Measurements from ENCODE around the gene NCK1.

The NCK1 gene

DNA sequence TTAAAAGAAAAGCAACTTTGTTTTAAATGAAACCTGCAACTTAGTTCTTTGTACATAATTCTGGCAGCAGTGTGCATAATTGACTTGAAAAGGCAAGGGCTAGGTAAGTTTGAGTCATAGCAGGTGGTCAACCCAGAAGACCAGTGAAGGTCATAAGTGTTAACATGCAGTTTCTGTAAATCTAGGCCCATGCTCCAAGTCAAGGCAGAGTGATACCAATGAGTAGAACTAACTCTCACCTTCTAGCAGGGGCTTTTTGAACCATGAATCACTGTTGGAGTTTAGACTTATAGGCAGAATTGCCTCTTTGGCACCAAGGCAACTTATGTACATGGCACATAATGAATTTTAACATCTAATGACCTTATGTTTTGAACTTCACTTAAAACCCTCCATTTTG lies 66.2 kb downstream of the NCK1 start:
- H3K23ac ChIP-seq (ENCODE audit: low read length): no peak overlapping the region
- peaks cover 2% of the 10 kb centered on the region for H3K79me2 ChIP-seq (ENCODE audit: control insufficient read depth, insufficient read depth, low read length)
- no peak overlapping the region for H3K27ac ChIP-seq (ENCODE audit: low read depth, low read length)
- no peak overlapping the region for H2BK120ac ChIP-seq (ENCODE audit: low read depth, low read length)
- H3K4me3 ChIP-seq (ENCODE audit: low read length): no peak overlapping the region
- no peak overlapping the region for H2AK5ac ChIP-seq (ENCODE audit: low read length)
- no peaks in the 10 kb centered on the region for H3K27me3 ChIP-seq (ENCODE audit: insufficient read depth, low read length, poor library complexity)
- no peak overlapping the region for H2BK5ac ChIP-seq (ENCODE audit: low read length)
- H3K9ac ChIP-seq (ENCODE audit: low read length): no peak overlapping the region
- H3K4ac ChIP-seq (ENCODE audit: low read depth, low read length): no peak overlapping the region
- H3K56ac ChIP-seq (ENCODE audit: low read length): no peak overlapping the region
- H3K4me1 ChIP-seq (ENCODE audit: control insufficient read depth, low read depth, low read length): no peaks in the 10 kb centered on the region
- H4K8ac ChIP-seq (ENCODE audit: low read depth, low read length): no peak overlapping the region
- no peak overlapping the region for H3K18ac ChIP-seq (ENCODE audit: low read length)
- H2BK15ac ChIP-seq (replicated peaks; ENCODE audit: low read depth): no peak overlapping the region
- H3K36me3 ChIP-seq (ENCODE audit: control insufficient read depth, insufficient read depth, low read length): no peaks in the 10 kb centered on the region
- peaks cover 3% of the 10 kb centered on the region for H3K79me1 ChIP-seq (ENCODE audit: low read length)
- no peak for DNase-seq
- H4K5ac ChIP-seq (ENCODE audit: low read length): no peak overlapping the region
- no peak overlapping the region for H3K4me2 ChIP-seq (ENCODE audit: low read length)

DNA sequence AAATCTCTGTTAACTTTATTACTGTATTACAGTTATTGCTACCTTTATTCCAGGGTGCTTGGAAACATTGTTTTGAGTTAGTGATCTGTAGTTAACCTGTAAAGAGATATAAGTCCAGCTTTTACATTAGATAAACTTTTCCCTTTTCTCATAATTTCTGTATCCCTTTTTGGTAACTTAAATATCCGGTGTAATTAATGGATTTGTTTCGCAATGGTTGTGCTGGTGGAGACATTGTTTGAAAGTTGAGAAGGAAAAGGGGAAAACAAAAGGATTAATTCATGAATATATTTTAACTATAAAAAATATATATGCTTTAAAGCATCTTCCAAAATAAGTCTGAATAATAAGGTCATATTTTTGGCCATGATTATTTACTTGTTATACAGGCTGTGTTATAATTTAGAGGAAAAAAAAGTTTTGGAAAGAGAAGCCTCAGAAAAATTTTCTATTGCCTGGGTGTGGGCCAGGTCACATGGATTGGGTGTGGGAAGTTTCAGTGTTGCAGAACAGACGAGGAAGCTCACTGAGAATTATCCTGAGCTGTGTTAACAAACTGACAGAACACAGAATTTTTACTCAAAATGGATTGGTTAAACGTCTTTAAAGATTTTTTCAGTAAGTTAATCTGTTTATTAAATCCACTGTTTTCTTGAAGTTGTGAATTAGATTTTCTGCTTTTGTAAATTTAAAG lies 68.1 kb downstream of the NCK1 start:
- WGBS (ENCODE audit: extremely low coverage, insufficient coverage, low lambda C conversion rate): 100% methylated on average over 2 of the region's 4 CpGs
- H3K9ac ChIP-seq (ENCODE audit: low read length): no peak overlapping the region
- no peak overlapping the region for H2BK120ac ChIP-seq (ENCODE audit: low read depth, low read length)
- no peak overlapping the region for H3K4me3 ChIP-seq (ENCODE audit: low read length)
- no peak overlapping the region for H2BK5ac ChIP-seq (ENCODE audit: low read length)
- H3K36me3 ChIP-seq (ENCODE audit: control insufficient read depth, insufficient read depth, low read length): no peaks in the 10 kb centered on the region
- H3K4me2 ChIP-seq (ENCODE audit: low read length): no peak overlapping the region
- no peak overlapping the region for H3K18ac ChIP-seq (ENCODE audit: low read length)
- no peak for DNase-seq
- no peak overlapping the region for H3K56ac ChIP-seq (ENCODE audit: low read length)
- H3K23ac ChIP-seq (ENCODE audit: low read length): no peak overlapping the region
- H2BK15ac ChIP-seq (replicated peaks; ENCODE audit: low read depth): no peak overlapping the region
- H3K4ac ChIP-seq (ENCODE audit: low read depth, low read length): no peak overlapping the region
- no peak overlapping the region for H3K27ac ChIP-seq (ENCODE audit: low read depth, low read length)
- no peak overlapping the region for H4K8ac ChIP-seq (ENCODE audit: low read depth, low read length)
- no peaks in the 10 kb centered on the region for H3K4me1 ChIP-seq (ENCODE audit: control insufficient read depth, low read depth, low read length)
- peaks cover 1% of the 10 kb centered on the region for H3K79me1 ChIP-seq (ENCODE audit: low read length)
- no peak overlapping the region for H2AK5ac ChIP-seq (ENCODE audit: low read length)
- H4K5ac ChIP-seq (ENCODE audit: low read length): no peak overlapping the region
- no peaks in the 10 kb centered on the region for H3K79me2 ChIP-seq (ENCODE audit: control insufficient read depth, insufficient read depth, low read length)
- no peaks in the 10 kb centered on the region for H3K27me3 ChIP-seq (ENCODE audit: insufficient read depth, low read length, poor library complexity)

DNA sequence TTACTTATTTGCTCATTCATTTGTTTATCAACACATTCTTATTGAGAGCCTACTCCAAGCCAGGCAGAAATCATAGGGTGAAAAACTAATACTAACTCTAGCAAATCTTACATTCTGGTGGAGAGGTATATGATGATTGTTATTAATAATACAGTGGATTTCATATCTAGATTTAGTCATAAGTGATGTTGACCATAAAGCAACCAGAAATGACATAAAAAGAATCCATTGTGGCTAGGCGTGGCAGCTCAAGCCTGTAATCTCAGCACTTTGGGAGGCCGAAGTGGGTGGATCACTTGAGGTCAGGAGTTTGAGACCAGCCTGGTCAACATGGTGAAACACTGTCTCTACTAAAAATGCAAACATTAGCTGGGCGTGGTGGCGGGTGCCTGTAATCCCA lies 69.6 kb downstream of the NCK1 start:
- H3K27ac ChIP-seq (ENCODE audit: low read depth, low read length): no peak overlapping the region
- peaks cover 1% of the 10 kb centered on the region for H3K79me1 ChIP-seq (ENCODE audit: low read length)
- H3K4ac ChIP-seq (ENCODE audit: low read depth, low read length): no peak overlapping the region
- no peak overlapping the region for H4K5ac ChIP-seq (ENCODE audit: low read length)
- H4K8ac ChIP-seq (ENCODE audit: low read depth, low read length): no peak overlapping the region
- H3K9ac ChIP-seq (ENCODE audit: low read length): no peak overlapping the region
- H3K4me1 ChIP-seq (ENCODE audit: control insufficient read depth, low read depth, low read length): no peaks in the 10 kb centered on the region
- no peak overlapping the region for H3K18ac ChIP-seq (ENCODE audit: low read length)
- no peak overlapping the region for H3K23ac ChIP-seq (ENCODE audit: low read length)
- DNase-seq: no peak
- WGBS (ENCODE audit: extremely low coverage, insufficient coverage, low lambda C conversion rate): no CpG with 5 or more reads among the region's 4 CpGs
- H2BK5ac ChIP-seq (ENCODE audit: low read length): no peak overlapping the region
- no peaks in the 10 kb centered on the region for H3K36me3 ChIP-seq (ENCODE audit: control insufficient read depth, insufficient read depth, low read length)
- H2BK15ac ChIP-seq (replicated peaks; ENCODE audit: low read depth): no peak overlapping the region
- H3K4me2 ChIP-seq (ENCODE audit: low read length): no peak overlapping the region
- no peak overlapping the region for H3K4me3 ChIP-seq (ENCODE audit: low read length)
- no peak overlapping the region for H2BK120ac ChIP-seq (ENCODE audit: low read depth, low read length)
- H3K56ac ChIP-seq (ENCODE audit: low read length): no peak overlapping the region
- H2AK5ac ChIP-seq (ENCODE audit: low read length): no peak overlapping the region
- H3K27me3 ChIP-seq (ENCODE audit: insufficient read depth, low read length, poor library complexity): no peaks in the 10 kb centered on the region
- no peaks in the 10 kb centered on the region for H3K79me2 ChIP-seq (ENCODE audit: control insufficient read depth, insufficient read depth, low read length)

DNA sequence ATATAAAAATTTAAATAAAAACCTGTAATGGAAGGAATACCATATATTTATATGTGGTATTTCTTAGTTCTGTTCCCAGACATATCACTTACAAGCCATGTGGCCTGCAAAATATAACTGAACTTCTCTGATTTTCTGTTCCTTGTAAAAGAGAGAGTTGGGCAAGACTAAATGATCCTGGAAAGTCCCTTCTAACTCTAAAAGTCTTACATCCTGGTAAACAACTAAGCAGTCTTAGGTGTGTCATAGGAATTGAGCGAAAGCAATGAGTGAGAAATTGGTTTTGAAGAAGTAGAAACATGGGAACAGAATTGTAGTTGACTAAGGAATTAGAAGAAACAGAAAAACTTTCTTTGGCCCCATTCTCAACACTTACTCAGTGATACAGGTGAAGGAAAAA lies 70.5 kb downstream of the NCK1 start:
- H3K36me3 ChIP-seq (ENCODE audit: control insufficient read depth, insufficient read depth, low read length): no peaks in the 10 kb centered on the region
- no peak overlapping the region for H3K18ac ChIP-seq (ENCODE audit: low read length)

DNA sequence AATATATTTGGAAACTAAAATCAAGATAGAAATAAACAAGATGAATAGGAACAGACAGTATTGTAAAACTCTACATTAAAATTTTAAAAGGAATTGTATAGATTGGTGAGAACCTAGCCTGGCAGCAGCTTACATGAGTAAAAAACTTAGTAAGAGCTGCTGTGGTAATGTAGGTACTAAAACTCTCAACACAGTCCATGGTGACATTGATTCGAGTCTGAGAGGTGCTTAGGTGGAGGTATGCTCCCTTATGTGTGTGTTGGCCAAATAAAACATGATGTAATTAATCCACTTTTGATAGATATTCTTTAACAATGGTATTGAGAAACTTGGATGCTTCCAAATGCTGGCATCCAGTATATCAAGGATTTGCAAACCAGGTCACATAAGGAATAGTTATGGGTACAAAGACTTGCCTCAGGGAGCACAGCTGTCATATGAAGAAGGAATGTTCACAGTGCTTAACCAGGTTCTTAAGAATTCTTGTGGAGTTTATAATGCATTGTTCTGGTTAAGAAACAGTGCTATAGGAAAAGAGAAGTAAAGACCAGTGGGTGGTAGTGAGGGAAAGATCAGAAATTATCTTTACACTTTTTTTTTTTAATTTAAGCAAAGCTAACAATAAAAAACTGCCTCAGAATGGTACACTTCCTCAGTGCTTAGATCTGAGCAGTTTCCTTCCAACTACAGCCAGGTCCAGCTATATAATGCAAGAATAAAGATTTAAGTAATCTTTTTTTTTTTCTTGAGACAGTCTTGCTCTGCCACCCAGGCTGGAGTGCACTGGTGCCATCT lies 71.2 kb downstream of the NCK1 start:
- no peak overlapping the region for H3K4ac ChIP-seq (ENCODE audit: low read depth, low read length)
- no peak overlapping the region for H2AK5ac ChIP-seq (ENCODE audit: low read length)
- H3K4me3 ChIP-seq (ENCODE audit: low read length): no peak overlapping the region
- H2BK120ac ChIP-seq (ENCODE audit: low read depth, low read length): no peak overlapping the region
- no peaks in the 10 kb centered on the region for H3K79me2 ChIP-seq (ENCODE audit: control insufficient read depth, insufficient read depth, low read length)
- WGBS (ENCODE audit: extremely low coverage, insufficient coverage, low lambda C conversion rate): no CpG with 5 or more reads among the region's 1 CpG
- no peak overlapping the region for H3K18ac ChIP-seq (ENCODE audit: low read length)
- no peak overlapping the region for H2BK15ac ChIP-seq (replicated peaks; ENCODE audit: low read depth)
- no peak overlapping the region for H3K4me2 ChIP-seq (ENCODE audit: low read length)
- no peak overlapping the region for H2BK5ac ChIP-seq (ENCODE audit: low read length)
- H3K4me1 ChIP-seq (ENCODE audit: control insufficient read depth, low read depth, low read length): no peaks in the 10 kb centered on the region
- no peak overlapping the region for H3K56ac ChIP-seq (ENCODE audit: low read length)
- no peaks in the 10 kb centered on the region for H3K27me3 ChIP-seq (ENCODE audit: insufficient read depth, low read length, poor library complexity)
- no peak overlapping the region for H4K5ac ChIP-seq (ENCODE audit: low read length)
- no peak overlapping the region for H3K27ac ChIP-seq (ENCODE audit: low read depth, low read length)
- no peak for DNase-seq
- no peak overlapping the region for H3K9ac ChIP-seq (ENCODE audit: low read length)
- H3K79me1 ChIP-seq (ENCODE audit: low read length): peaks cover 1% of the 10 kb centered on the region
- no peak overlapping the region for H4K8ac ChIP-seq (ENCODE audit: low read depth, low read length)
- no peaks in the 10 kb centered on the region for H3K36me3 ChIP-seq (ENCODE audit: control insufficient read depth, insufficient read depth, low read length)
- no peak overlapping the region for H3K23ac ChIP-seq (ENCODE audit: low read length)

More for the DNA sequence above, 70.5 kb downstream of the NCK1 start:
- no peak overlapping the region for H3K23ac ChIP-seq (ENCODE audit: low read length)
- H3K27ac ChIP-seq (ENCODE audit: low read depth, low read length): no peak overlapping the region
- no peaks in the 10 kb centered on the region for H3K27me3 ChIP-seq (ENCODE audit: insufficient read depth, low read length, poor library complexity)
- H4K5ac ChIP-seq (ENCODE audit: low read length): no peak overlapping the region
- H4K8ac ChIP-seq (ENCODE audit: low read depth, low read length): no peak overlapping the region
- H3K9ac ChIP-seq (ENCODE audit: low read length): no peak overlapping the region
- H2BK120ac ChIP-seq (ENCODE audit: low read depth, low read length): no peak overlapping the region
- H3K4me2 ChIP-seq (ENCODE audit: low read length): no peak overlapping the region
- H2BK15ac ChIP-seq (replicated peaks; ENCODE audit: low read depth): no peak overlapping the region
- no peak overlapping the region for H3K4me3 ChIP-seq (ENCODE audit: low read length)
- H3K4ac ChIP-seq (ENCODE audit: low read depth, low read length): no peak overlapping the region
- no peaks in the 10 kb centered on the region for H3K4me1 ChIP-seq (ENCODE audit: control insufficient read depth, low read depth, low read length)
- peaks cover 1% of the 10 kb centered on the region for H3K79me1 ChIP-seq (ENCODE audit: low read length)
- DNase-seq: no peak
- no peaks in the 10 kb centered on the region for H3K79me2 ChIP-seq (ENCODE audit: control insufficient read depth, insufficient read depth, low read length)
- no CpG with 5 or more reads among the region's 1 CpG for WGBS (ENCODE audit: extremely low coverage, insufficient coverage, low lambda C conversion rate)
- H2AK5ac ChIP-seq (ENCODE audit: low read length): no peak overlapping the region
- no peak overlapping the region for H2BK5ac ChIP-seq (ENCODE audit: low read length)
- H3K56ac ChIP-seq (ENCODE audit: low read length): no peak overlapping the region
